Measurements from ENCODE around the gene SCN10A. TPM values are rescaled to one million over a fixed set of nuclear protein-coding genes. Genes with fewer than 3 reads are reported as not detected.

The SCN10A gene
- total RNA-seq, 1 experiment from 2014 or later, result not detected

GRCh38 chr3:38757721-38758120 lies 58.3 kb downstream of the SCN10A start:
- no peak overlapping the region for H3K4me3 Mint-ChIP-seq (ENCODE audit: unreplicated experiment)
- BruUV-seq (replicated peaks), result no TSS peak
- no peaks in the 10 kb centered on the region for H3K36me3 Mint-ChIP-seq (ENCODE audit: insufficient read depth, unreplicated experiment)
- POLR2A ChIA-PET, result no interaction called here
- Histone ChIP-seq H3K9me3 (no peaks in the 10 kb centered on the region), H3K36me3 (ENCODE audit: control insufficient read depth, insufficient read depth, low read length) (no peaks in the 10 kb centered on the region), H3K27me3 (replicated peaks; ENCODE audit: control insufficient read depth, insufficient read depth, low read length) (no peaks in the 10 kb centered on the region), H3K4me3 (ENCODE audit: low read depth, low read length) (no peak overlapping the region), H3K4me1 (no peaks in the 10 kb centered on the region)
- no peak for DNase-seq
- H3K27ac Mint-ChIP-seq (ENCODE audit: unreplicated experiment), result no peak overlapping the region
- peaks cover 7% of the 10 kb centered on the region for H3K27me3 Mint-ChIP-seq (ENCODE audit: insufficient read depth, unreplicated experiment)
- CTCF ChIA-PET, result no interaction called here
- no peaks in the 10 kb centered on the region for H3K4me1 Mint-ChIP-seq (ENCODE audit: low read depth, unreplicated experiment)
- no peak for TF ChIP-seq CTCF (IDR thresholded peaks at IDR 0.05; ENCODE audit: insufficient read depth in 1 of 2, low read depth in 1 of 2, low read length in 1 of 2, severe bottlenecking in 1 of 2, unreplicated experiment in 1 of 2)
- intact Hi-C loops (cut with micrococcal nuclease; ENCODE audit: unreplicated experiment), result loop anchor here (10.0 kb wide), 1 partner anchor 87 kb away; no protein-coding TSS in a partner anchor
- no peaks in the 10 kb centered on the region for H3K9me3 Mint-ChIP-seq (ENCODE audit: unreplicated experiment)

GRCh38 chr3:38756892-38757291 lies 59.1 kb downstream of the SCN10A start:
- no peaks in the 10 kb centered on the region for H3K4me1 Mint-ChIP-seq (ENCODE audit: low read depth, unreplicated experiment)
- H3K27me3 Mint-ChIP-seq (ENCODE audit: insufficient read depth, unreplicated experiment), result peaks cover 7% of the 10 kb centered on the region
- no peak for DNase-seq
- POLR2A ChIA-PET, result no interaction called here
- Histone ChIP-seq H3K4me1 (no peaks in the 10 kb centered on the region), H3K36me3 (ENCODE audit: control insufficient read depth, insufficient read depth, low read length) (no peaks in the 10 kb centered on the region), H3K27me3 (replicated peaks; ENCODE audit: control insufficient read depth, insufficient read depth, low read length) (no peaks in the 10 kb centered on the region), H3K9me3 (no peaks in the 10 kb centered on the region), H3K4me3 (ENCODE audit: low read depth, low read length) (no peak overlapping the region)
- intact Hi-C loops (cut with micrococcal nuclease; ENCODE audit: unreplicated experiment), result loop anchor here (10.0 kb wide), 1 partner anchor 88 kb away; no protein-coding TSS in a partner anchor
- no peak overlapping the region for H3K27ac Mint-ChIP-seq (ENCODE audit: unreplicated experiment)
- no TSS peak for BruUV-seq (replicated peaks)
- CTCF ChIA-PET, result interaction anchor here (0.7 kb wide), 1 partner anchor 261 kb away, joined by 3 read pairs; the partner anchor contains the start of gene EXOG
- no peaks in the 10 kb centered on the region for H3K9me3 Mint-ChIP-seq (ENCODE audit: unreplicated experiment)
- no peak overlapping the region for H3K4me3 Mint-ChIP-seq (ENCODE audit: unreplicated experiment)
- no peaks in the 10 kb centered on the region for H3K36me3 Mint-ChIP-seq (ENCODE audit: insufficient read depth, unreplicated experiment)
- no peak for TF ChIP-seq CTCF (IDR thresholded peaks at IDR 0.05; ENCODE audit: insufficient read depth in 1 of 2, low read depth in 1 of 2, low read length in 1 of 2, severe bottlenecking in 1 of 2, unreplicated experiment in 1 of 2)

GRCh38 chr3:38755130-38755529 lies 60.9 kb downstream of the SCN10A start:
- H3K4me3 Mint-ChIP-seq (ENCODE audit: unreplicated experiment), result no peak overlapping the region
- no peaks in the 10 kb centered on the region for H3K9me3 Mint-ChIP-seq (ENCODE audit: unreplicated experiment)
- no peaks in the 10 kb centered on the region for H3K9me3 ChIP-seq
- H3K36me3 Mint-ChIP-seq (ENCODE audit: insufficient read depth, unreplicated experiment), result no peaks in the 10 kb centered on the region
- ChIA-PET POLR2A (no interaction called here), CTCF (no interaction called here)
- no peak overlapping the region for H3K27ac Mint-ChIP-seq (ENCODE audit: unreplicated experiment)
- no peak overlapping the region for H3K4me3 ChIP-seq (ENCODE audit: low read depth, low read length)
- H3K36me3 ChIP-seq (ENCODE audit: control insufficient read depth, insufficient read depth, low read length), result no peaks in the 10 kb centered on the region
- H3K27me3 ChIP-seq (replicated peaks; ENCODE audit: control insufficient read depth, insufficient read depth, low read length), result no peaks in the 10 kb centered on the region
- DNase-seq, result no peak
- intact Hi-C loops (cut with micrococcal nuclease; ENCODE audit: unreplicated experiment), result loop anchor here (10.0 kb wide), 1 partner anchor 90 kb away; no protein-coding TSS in a partner anchor
- peaks cover 7% of the 10 kb centered on the region for H3K27me3 Mint-ChIP-seq (ENCODE audit: insufficient read depth, unreplicated experiment)
- H3K4me1 ChIP-seq, result no peaks in the 10 kb centered on the region
- TF ChIP-seq CTCF (IDR thresholded peaks at IDR 0.05; ENCODE audit: insufficient read depth in 1 of 2, low read depth in 1 of 2, low read length in 1 of 2, severe bottlenecking in 1 of 2, unreplicated experiment in 1 of 2), result no peak
- no peaks in the 10 kb centered on the region for H3K4me1 Mint-ChIP-seq (ENCODE audit: low read depth, unreplicated experiment)
- BruUV-seq (replicated peaks), result no TSS peak

All from Caco-2 (cell line).